ENCODE measurements around the gene POT1. TPM values are rescaled to one million over a fixed set of nuclear protein-coding genes. Genes with fewer than 3 reads are reported as not detected.

Gene POT1
- total and polyA plus RNA-seq, 2 of the 13 experiments (the other 11 are each of a cell fraction or from before 2014, with no cell fraction given), result 21.7 to 23.4 TPM

DNA sequence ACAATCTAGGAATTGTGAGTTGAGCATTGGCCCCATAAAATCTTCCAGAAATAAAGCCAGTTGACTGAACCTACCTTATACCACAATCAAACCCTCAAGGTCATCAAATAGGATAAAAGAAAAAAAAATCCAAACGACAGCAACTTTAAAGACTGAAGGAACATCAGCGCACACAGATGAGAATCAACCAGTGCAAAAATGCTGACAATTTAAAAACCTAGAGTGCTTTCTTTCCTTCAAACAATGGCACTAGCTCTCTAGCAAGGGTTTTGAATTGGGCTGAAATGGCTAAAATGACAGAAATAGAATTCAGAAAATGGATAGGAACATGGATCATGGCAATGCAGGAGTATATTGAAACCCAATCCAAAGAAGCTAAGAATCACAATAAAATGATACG is 16.1 kb upstream of the POT1 start:
- H3K4me1 ChIP-seq (ENCODE audit: insufficient read depth, low read length), result no peaks in the 10 kb centered on the region
- in situ Hi-C loops (cut with HindIII; ENCODE audit: extremely low pct_ligation_motif_present, low pct_unique_long_range_greater_than_20kb), result no loop called here
- no peak overlapping the region for H3K27ac ChIP-seq (ENCODE audit: extremely low read length, insufficient read depth, low read length)
- intact Hi-C loops (cut with micrococcal nuclease; ENCODE audit: unreplicated experiment), result no loop called here
- TF ChIP-seq, protein P1, sequence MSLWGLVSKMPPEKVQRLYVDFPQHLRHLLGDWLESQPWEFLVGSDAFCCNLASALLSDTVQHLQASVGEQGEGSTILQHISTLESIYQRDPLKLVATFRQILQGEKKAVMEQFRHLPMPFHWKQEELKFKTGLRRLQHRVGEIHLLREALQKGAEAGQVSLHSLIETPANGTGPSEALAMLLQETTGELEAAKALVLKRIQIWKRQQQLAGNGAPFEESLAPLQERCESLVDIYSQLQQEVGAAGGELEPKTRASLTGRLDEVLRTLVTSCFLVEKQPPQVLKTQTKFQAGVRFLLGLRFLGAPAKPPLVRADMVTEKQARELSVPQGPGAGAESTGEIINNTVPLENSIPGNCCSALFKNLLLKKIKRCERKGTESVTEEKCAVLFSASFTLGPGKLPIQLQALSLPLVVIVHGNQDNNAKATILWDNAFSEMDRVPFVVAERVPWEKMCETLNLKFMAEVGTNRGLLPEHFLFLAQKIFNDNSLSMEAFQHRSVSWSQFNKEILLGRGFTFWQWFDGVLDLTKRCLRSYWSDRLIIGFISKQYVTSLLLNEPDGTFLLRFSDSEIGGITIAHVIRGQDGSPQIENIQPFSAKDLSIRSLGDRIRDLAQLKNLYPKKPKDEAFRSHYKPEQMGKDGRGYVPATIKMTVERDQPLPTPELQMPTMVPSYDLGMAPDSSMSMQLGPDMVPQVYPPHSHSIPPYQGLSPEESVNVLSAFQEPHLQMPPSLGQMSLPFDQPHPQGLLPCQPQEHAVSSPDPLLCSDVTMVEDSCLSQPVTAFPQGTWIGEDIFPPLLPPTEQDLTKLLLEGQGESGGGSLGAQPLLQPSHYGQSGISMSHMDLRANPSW (CRISPR knock-in tag; IDR thresholded peaks at IDR 0.05; ENCODE audit: borderline replicate concordance), result no peak
- no peak for TF ChIP-seq ZNF713 (CRISPR knock-in tag; IDR thresholded peaks at IDR 0.05)
- TF ChIP-seq MAFK (conservative IDR thresholded peaks at IDR 0.05 in 1 of 2, IDR thresholded peaks at IDR 0.05 in 1 of 2; ENCODE audit: low read length in 2 of 2), result peak; percentile 40 to 70; a peak in 3 of 4 replicates
- TF ChIP-seq, protein P2, sequence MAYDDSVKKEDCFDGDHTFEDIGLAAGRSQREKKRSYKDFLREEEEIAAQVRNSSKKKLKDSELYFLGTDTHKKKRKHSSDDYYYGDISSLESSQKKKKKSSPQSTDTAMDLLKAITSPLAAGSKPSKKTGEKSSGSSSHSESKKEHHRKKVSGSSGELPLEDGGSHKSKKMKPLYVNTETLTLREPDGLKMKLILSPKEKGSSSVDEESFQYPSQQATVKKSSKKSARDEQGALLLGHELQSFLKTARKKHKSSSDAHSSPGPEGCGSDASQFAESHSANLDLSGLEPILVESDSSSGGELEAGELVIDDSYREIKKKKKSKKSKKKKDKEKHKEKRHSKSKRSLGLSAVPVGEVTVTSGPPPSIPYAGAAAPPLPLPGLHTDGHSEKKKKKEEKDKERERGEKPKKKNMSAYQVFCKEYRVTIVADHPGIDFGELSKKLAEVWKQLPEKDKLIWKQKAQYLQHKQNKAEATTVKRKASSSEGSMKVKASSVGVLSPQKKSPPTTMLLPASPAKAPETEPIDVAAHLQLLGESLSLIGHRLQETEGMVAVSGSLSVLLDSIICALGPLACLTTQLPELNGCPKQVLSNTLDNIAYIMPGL (CRISPR knock-in tag; IDR thresholded peaks at IDR 0.05; ENCODE audit: borderline replicate concordance in 1 of 2, low read depth in 1 of 2), result no peak
- no peak for TF ChIP-seq ZNF451 (CRISPR knock-in tag; IDR thresholded peaks at IDR 0.05)
- peak; percentile 52; the same call in 1 of the 2 replicates for TF ChIP-seq MAFF (IDR thresholded peaks at IDR 0.05; ENCODE audit: low read depth, low read length)
- no peak for TF ChIP-seq ZNF460 (CRISPR knock-in tag; IDR thresholded peaks at IDR 0.05; ENCODE audit: borderline replicate concordance)
- BruUV-seq (replicated peaks), result no TSS peak
- no peaks in the 10 kb centered on the region for H4K20me1 ChIP-seq (ENCODE audit: insufficient read depth, low read length)
- no peaks in the 10 kb centered on the region for H3K9me3 ChIP-seq (ENCODE audit: low read length)
- FAIRE-seq (no peak), DNase-seq (ENCODE audit: low spot score) (no peak), ATAC-seq (no peak)
- H3K36me3 ChIP-seq (replicated peaks in 1 of 2; ENCODE audit: control insufficient read depth in 1 of 2, insufficient read depth in 2 of 2, low read length in 2 of 2), result no peaks in the 10 kb centered on the region
- ChIA-PET POLR2A (no interaction called here), CTCF (ENCODE audit: low intra/inter-chr PET ratio, low total read pairs) (no interaction called here)
- H3K4me3 ChIP-seq (replicated peaks in 1 of 3; ENCODE audit: insufficient read depth in 1 of 3, low read depth in 2 of 3, low read length in 3 of 3), result no peak overlapping the region
- WGBS (ENCODE audit: low lambda C conversion rate), result 68% methylated on average over 3 of the region's 3 CpGs
- H3K9ac ChIP-seq (ENCODE audit: insufficient read depth, low read depth, low read length), result no peak overlapping the region
- H3K4me2 ChIP-seq (ENCODE audit: low read depth, low read length), result no peak overlapping the region
- no peaks in the 10 kb centered on the region for H3K27me3 ChIP-seq (ENCODE audit: control insufficient read depth in 1 of 2, insufficient read depth in 2 of 2, low read length in 2 of 2)
- no peak overlapping the region for H2AFZ ChIP-seq (ENCODE audit: low read length)
- H3K79me2 ChIP-seq (ENCODE audit: insufficient read depth, low read length), result no peaks in the 10 kb centered on the region

All from HepG2 (cell line).